Rectal smooth muscle tissue (tissue), 1 donor: ENCODE data around the gene CCDC93.

Source experiments
- H3K27ac ChIP-seq: one replicate; pipeline ENCODE4 v1.7.0; 2013; ENCODE audit warnings: low read depth, low read length, inconsistent platforms
- H3K27me3 ChIP-seq: one replicate; pipeline ENCODE4 v1.7.0; 2013; ENCODE audit warnings: low read length; ENCODE audit not compliant: control insufficient read depth, insufficient read depth
- H3K36me3 ChIP-seq: one replicate; pipeline ENCODE4 v1.7.0; 2013; ENCODE audit warnings: low read length; ENCODE audit not compliant: control insufficient read depth, insufficient read depth
- H3K4me1 ChIP-seq: one replicate; pipeline ENCODE4 v1.7.0; 2013; ENCODE audit warnings: low read length; ENCODE audit not compliant: control insufficient read depth, insufficient read depth
- H3K4me3 ChIP-seq: one replicate; pipeline ENCODE4 v1.7.0; 2013; ENCODE audit warnings: low read length
- H3K9ac ChIP-seq: one replicate; pipeline ENCODE4 v1.7.0; 2013; ENCODE audit warnings: low read length

The CCDC93 gene

GRCh38 chr2:118013724-118014491 is at the start of gene CCDC93:
Gene CCDC93 (minus strand): TSS chr2:118014070. CDS start chr2:118013995, 75 bp downstream.
- peak within 1 kb of the TSS; percentile 83 for H3K9ac ChIP-seq
- no peaks in the 10 kb centered on the region for H3K27me3 ChIP-seq
- H3K4me3 ChIP-seq: peak within 1 kb of the TSS; percentile 95
- H3K4me1 ChIP-seq: peaks cover 6% of the 10 kb centered on the region
- H3K27ac ChIP-seq: peak within 1 kb of the TSS; percentile 79
- no peaks in the 10 kb centered on the region for H3K36me3 ChIP-seq

- Histone ChIP-seq H3K27ac (no peak overlapping the region), H3K36me3 (no peaks in the 10 kb centered on the region), H3K4me3 (no peak overlapping the region), H3K9ac (no peak overlapping the region), H3K4me1 (no peaks in the 10 kb centered on the region), H3K27me3 (no peaks in the 10 kb centered on the region)
Measured at GRCh38 chr2:118062669-118063068, 48.8 kb upstream of the CCDC93 start.

- Histone ChIP-seq H3K4me3 (no peak overlapping the region), H3K9ac (no peak overlapping the region), H3K36me3 (no peaks in the 10 kb centered on the region), H3K27me3 (no peaks in the 10 kb centered on the region), H3K4me1 (no peaks in the 10 kb centered on the region), H3K27ac (no peak overlapping the region)
Measured at GRCh38 chr2:118062048-118062447, 48.2 kb upstream of the CCDC93 start.

GRCh38 chr2:118061135-118061955 is 47.5 kb upstream of the CCDC93 start:
- Histone ChIP-seq H3K27ac (no peak overlapping the region), H3K9ac (no peak overlapping the region), H3K36me3 (no peaks in the 10 kb centered on the region), H3K4me3 (no peak overlapping the region), H3K4me1 (no peaks in the 10 kb centered on the region), H3K27me3 (no peaks in the 10 kb centered on the region)

GRCh38 chr2:118059919-118060478 is 46.1 kb upstream of the CCDC93 start:
- Histone ChIP-seq H3K27ac (no peak overlapping the region), H3K36me3 (no peaks in the 10 kb centered on the region), H3K4me1 (no peaks in the 10 kb centered on the region), H3K27me3 (no peaks in the 10 kb centered on the region), H3K4me3 (no peak overlapping the region), H3K9ac (no peak overlapping the region)

- Histone ChIP-seq H3K27me3 (no peaks in the 10 kb centered on the region), H3K4me1 (no peaks in the 10 kb centered on the region), H3K36me3 (no peaks in the 10 kb centered on the region), H3K4me3 (no peak overlapping the region), H3K27ac (no peak overlapping the region), H3K9ac (no peak overlapping the region)
Measured at GRCh38 chr2:118058951-118059350, 45.1 kb upstream of the CCDC93 start.

- Histone ChIP-seq H3K4me3 (no peak overlapping the region), H3K9ac (no peak overlapping the region), H3K27me3 (no peaks in the 10 kb centered on the region), H3K36me3 (no peaks in the 10 kb centered on the region), H3K27ac (no peak overlapping the region), H3K4me1 (no peaks in the 10 kb centered on the region)
Measured at GRCh38 chr2:118056801-118057200, 42.9 kb upstream of the CCDC93 start.

- Histone ChIP-seq H3K36me3 (no peaks in the 10 kb centered on the region), H3K27me3 (no peaks in the 10 kb centered on the region), H3K27ac (no peak overlapping the region), H3K4me3 (no peak overlapping the region), H3K4me1 (no peaks in the 10 kb centered on the region), H3K9ac (no peak overlapping the region)
Measured at GRCh38 chr2:118056165-118056534, 42.3 kb upstream of the CCDC93 start.

GRCh38 chr2:118055512-118056164 is 41.8 kb upstream of the CCDC93 start:
- Histone ChIP-seq H3K36me3 (no peaks in the 10 kb centered on the region), H3K4me3 (no peak overlapping the region), H3K27me3 (no peaks in the 10 kb centered on the region), H3K9ac (no peak overlapping the region), H3K27ac (no peak overlapping the region), H3K4me1 (no peaks in the 10 kb centered on the region)

GRCh38 chr2:118054213-118055008 is 40.5 kb upstream of the CCDC93 start:
- no peak overlapping the region for H3K27ac ChIP-seq
- H3K36me3 ChIP-seq: no peaks in the 10 kb centered on the region
- no peak overlapping the region for H3K9ac ChIP-seq
- H3K4me1 ChIP-seq: no peaks in the 10 kb centered on the region
- H3K4me3 ChIP-seq: no peak overlapping the region
- H3K27me3 ChIP-seq: no peaks in the 10 kb centered on the region

GRCh38 chr2:118053681-118054080 is 39.8 kb upstream of the CCDC93 start:
- Histone ChIP-seq H3K36me3 (no peaks in the 10 kb centered on the region), H3K9ac (no peak overlapping the region), H3K27ac (no peak overlapping the region), H3K4me1 (no peaks in the 10 kb centered on the region), H3K4me3 (no peak overlapping the region), H3K27me3 (no peaks in the 10 kb centered on the region)
